Keratinocyte (primary cell): ENCODE data around the gene PITX1. TPM values are rescaled to one million over a fixed set of nuclear protein-coding genes. Genes with fewer than 3 reads are reported as not detected.

Source experiments
- DNase-seq: peaks from one replicate; pipeline ENCODE4 v3.0.0-alpha.2; 2011; ENCODE audit warnings: low read depth, missing footprints, low spot score
- FAIRE-seq: peaks from 2 replicates; lab custom pipeline; 2011; peaks lifted over from hg19 to GRCh38; lab: Jason Lieb, UNC
- H2AFZ ChIP-seq: 2 replicates; pipeline ENCODE4 v1.6.0; 2012; ENCODE audit warnings: low read length, control low read depth, inconsistent platforms; ENCODE audit not compliant: control insufficient read depth
- H3K27ac ChIP-seq: 2 replicates; pipeline ENCODE4 v1.5.1; 2011; ENCODE audit warnings: low read length; ENCODE audit not compliant: control insufficient read depth, insufficient read depth
- H3K27me3 ChIP-seq: 3 replicates; pipeline ENCODE4 v1.6.0; 2011; ENCODE audit warnings: low read length; ENCODE audit not compliant: control insufficient read depth, insufficient read depth; ENCODE audit errors: extremely low read depth
- H3K36me3 ChIP-seq, 2 experiments: 2 replicates in 1 of 2; 3 replicates in 1 of 2; pipeline ENCODE4 v1.5.1; 2011; ENCODE audit warnings: low read length in 2 of 2, mild to moderate bottlenecking in 1 of 2; ENCODE audit not compliant: control insufficient read depth in 2 of 2, insufficient read depth in 2 of 2; ENCODE audit errors: extremely low read depth in 1 of 2
- H3K4me1 ChIP-seq: 3 replicates; pipeline ENCODE4 v1.5.1; 2011; ENCODE audit warnings: low read length; ENCODE audit not compliant: control insufficient read depth, insufficient read depth; ENCODE audit errors: extremely low read depth
- H3K4me2 ChIP-seq: 3 replicates; pipeline ENCODE4 v1.6.0; 2011; ENCODE audit warnings: low read depth, low read length; ENCODE audit not compliant: control insufficient read depth, insufficient read depth; ENCODE audit errors: extremely low read depth
- H3K4me3 ChIP-seq, 3 experiments: fragments of 200-600 bp in 1 of 3; sonication (generic) in 1 of 3; 2 replicates in 2 of 3; 3 replicates in 1 of 3; pipeline ENCODE4 v1.5.1; 2011 to 2016; ENCODE audit warnings: low read length in 3 of 3, mild to moderate bottlenecking in 3 of 3, control low read depth in 2 of 3, inconsistent platforms in 1 of 3, low read depth in 1 of 3, mixed read lengths in 1 of 3, mixed run types in 1 of 3, moderate library complexity in 1 of 3; ENCODE audit not compliant: control insufficient read depth in 2 of 3, insufficient read depth in 2 of 3; ENCODE audit errors: extremely low read depth in 1 of 3
- H3K79me2 ChIP-seq: 2 replicates; pipeline ENCODE4 v1.6.0; 2012; ENCODE audit warnings: low read length; ENCODE audit not compliant: control insufficient read depth, insufficient read depth
- H3K9ac ChIP-seq: 3 replicates; pipeline ENCODE4 v1.6.0; 2011; ENCODE audit warnings: low read length; ENCODE audit not compliant: control insufficient read depth, insufficient read depth; ENCODE audit errors: extremely low read depth
- H3K9me1 ChIP-seq: 3 replicates; pipeline ENCODE4 v1.6.0; 2011; ENCODE audit warnings: low read length; ENCODE audit not compliant: control insufficient read depth, insufficient read depth; ENCODE audit errors: extremely low read depth
- H3K9me3 ChIP-seq: 2 replicates; pipeline ENCODE4 v1.5.1; 2012; ENCODE audit warnings: low read depth, low read length; ENCODE audit not compliant: control insufficient read depth
- H4K20me1 ChIP-seq: 3 replicates; pipeline ENCODE4 v1.6.0; 2011; ENCODE audit warnings: low read length; ENCODE audit not compliant: control insufficient read depth, insufficient read depth; ENCODE audit errors: extremely low read depth
- EZH2 ChIP-seq: IDR thresholded peaks from one replicate; pipeline ENCODE4 v1.6.1; 2012; ENCODE audit warnings: inconsistent platforms, mild to moderate bottlenecking, low read length, moderate library complexity
- dilution Hi-C: fragments of 300-500 bp; cut with MboI; formaldehyde crosslinking; loops from one replicate; pipeline ENCODE4 v1.7.0; 2020; ENCODE audit warnings: low sequenced_read_pairs; ENCODE audit not compliant: extremely low pct_ligation_motif_present
- polyA plus RNA-seq, 5 experiments: library from polyadenylated mRNA; depleted of rRNA in 3 of 5; stranded (reverse) in 3 of 5; stranded (forward) in 1 of 5; unstranded in 1 of 5; fragments of >200 nt; gene quantifications; 1 replicate in 1 of 5; 2 replicates in 3 of 5; 3 replicates in 1 of 5; pipeline versions ENCODE4 v1.2.1 to v1.2.3, GENCODE V29; 2011 to 2012; ENCODE audit warnings: missing spikeins in 2 of 5, low read depth in 1 of 5, low replicate concordance in 1 of 5
- TF ChIP-seq, protein P1 (sequence below), 3 experiments: IDR thresholded peaks in 1 of 3; conservative IDR thresholded peaks in 1 of 3; optimal IDR thresholded peaks in 1 of 3; 2 replicates in 2 of 3; 3 replicates in 1 of 3; pipeline versions ENCODE3 to v1.5.1; 2011; ENCODE audit warnings: low read length in 3 of 3, mild to moderate bottlenecking in 3 of 3, moderate library complexity in 2 of 3, control low read depth in 1 of 3, inconsistent platforms in 1 of 3; ENCODE audit not compliant: insufficient read depth in 2 of 3; ENCODE audit errors: extremely low read depth in 1 of 3

Gene PITX1
- polyA plus RNA-seq, 1 donor (not counting 4 experiments of a cell fraction or from before 2014, with no cell fraction given): 0.73 TPM

DNA sequence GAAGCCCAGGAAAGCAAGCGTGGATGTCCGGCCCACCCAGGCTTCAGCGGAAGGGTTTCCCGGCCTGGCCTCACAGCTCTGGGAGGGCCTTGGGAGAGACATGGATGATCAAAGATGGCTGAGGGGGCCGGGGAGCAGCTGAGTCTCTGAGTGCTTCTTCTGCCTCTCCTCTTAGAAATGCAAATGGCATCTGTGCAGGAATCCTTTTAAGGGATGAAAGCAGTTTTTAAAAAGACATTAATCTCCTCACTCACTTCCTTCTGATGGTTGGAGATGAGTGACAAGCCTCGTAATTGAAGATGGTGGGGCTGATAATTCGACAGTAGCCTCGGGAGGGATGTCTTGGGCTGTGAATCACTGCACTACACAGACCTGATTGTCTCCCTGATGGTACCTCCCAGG lies 24.3 kb upstream of the PITX1 start:
- dilution Hi-C loops: no loop called here
- H4K20me1 ChIP-seq: no peaks in the 10 kb centered on the region
- no peaks in the 10 kb centered on the region for H3K4me1 ChIP-seq
- no peak overlapping the region for H2AFZ ChIP-seq
- peaks cover 56% of the 10 kb centered on the region for H3K27me3 ChIP-seq
- no peak overlapping the region for H3K9ac ChIP-seq
- no peak overlapping the region for H3K27ac ChIP-seq
- DNase-seq (no peak), FAIRE-seq (no peak)
- no peaks in the 10 kb centered on the region for H3K36me3 ChIP-seq
- H3K9me1 ChIP-seq: no peaks in the 10 kb centered on the region
- no peak overlapping the region for H3K4me3 ChIP-seq
- H3K4me2 ChIP-seq: no peak overlapping the region
- TF ChIP-seq, protein P1, sequence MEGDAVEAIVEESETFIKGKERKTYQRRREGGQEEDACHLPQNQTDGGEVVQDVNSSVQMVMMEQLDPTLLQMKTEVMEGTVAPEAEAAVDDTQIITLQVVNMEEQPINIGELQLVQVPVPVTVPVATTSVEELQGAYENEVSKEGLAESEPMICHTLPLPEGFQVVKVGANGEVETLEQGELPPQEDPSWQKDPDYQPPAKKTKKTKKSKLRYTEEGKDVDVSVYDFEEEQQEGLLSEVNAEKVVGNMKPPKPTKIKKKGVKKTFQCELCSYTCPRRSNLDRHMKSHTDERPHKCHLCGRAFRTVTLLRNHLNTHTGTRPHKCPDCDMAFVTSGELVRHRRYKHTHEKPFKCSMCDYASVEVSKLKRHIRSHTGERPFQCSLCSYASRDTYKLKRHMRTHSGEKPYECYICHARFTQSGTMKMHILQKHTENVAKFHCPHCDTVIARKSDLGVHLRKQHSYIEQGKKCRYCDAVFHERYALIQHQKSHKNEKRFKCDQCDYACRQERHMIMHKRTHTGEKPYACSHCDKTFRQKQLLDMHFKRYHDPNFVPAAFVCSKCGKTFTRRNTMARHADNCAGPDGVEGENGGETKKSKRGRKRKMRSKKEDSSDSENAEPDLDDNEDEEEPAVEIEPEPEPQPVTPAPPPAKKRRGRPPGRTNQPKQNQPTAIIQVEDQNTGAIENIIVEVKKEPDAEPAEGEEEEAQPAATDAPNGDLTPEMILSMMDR (optimal IDR thresholded peaks at IDR 0.05 in 1 of 3, IDR thresholded peaks at IDR 0.05 in 1 of 3, conservative IDR thresholded peaks at IDR 0.05 in 1 of 3; ENCODE audit: extremely low read depth in 1 of 3, insufficient read depth in 2 of 3, low read length in 3 of 3): peak in 1 of 3 experiments; percentile 12
- no peak for TF ChIP-seq EZH2
- no peaks in the 10 kb centered on the region for H3K79me2 ChIP-seq
- H3K9me3 ChIP-seq: no peaks in the 10 kb centered on the region

DNA sequence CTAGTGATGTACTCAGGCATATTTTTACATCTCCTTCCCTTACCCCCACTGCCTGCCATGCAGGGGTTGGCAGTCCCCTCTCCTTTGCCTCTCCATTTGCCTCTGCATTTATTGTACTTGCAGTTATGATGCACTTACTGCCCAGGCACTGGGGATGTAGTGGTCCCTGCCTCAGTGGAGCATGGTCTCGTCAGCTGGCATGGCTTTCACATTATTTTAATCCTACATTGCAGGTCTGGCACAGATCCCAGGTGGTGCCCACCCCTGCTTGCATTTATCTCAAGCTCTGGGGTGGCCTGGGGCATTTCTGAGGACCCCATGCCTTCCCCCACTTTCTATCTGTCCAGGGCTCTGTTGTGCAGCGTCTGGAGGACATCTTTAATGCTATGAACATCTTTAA lies 23.2 kb upstream of the PITX1 start:
- no peaks in the 10 kb centered on the region for H3K36me3 ChIP-seq
- H3K27me3 ChIP-seq: peaks cover 59% of the 10 kb centered on the region

More for the DNA sequence above, 23.2 kb upstream of the PITX1 start:
- H3K4me1 ChIP-seq: no peaks in the 10 kb centered on the region
- H3K9ac ChIP-seq: no peak overlapping the region
- FAIRE-seq (no peak), DNase-seq (no peak)
- dilution Hi-C loops: no loop called here
- no peak overlapping the region for H3K4me2 ChIP-seq
- H3K79me2 ChIP-seq: no peaks in the 10 kb centered on the region
- H3K9me1 ChIP-seq: no peaks in the 10 kb centered on the region
- H3K4me3 ChIP-seq: no peak overlapping the region
- H3K9me3 ChIP-seq: no peaks in the 10 kb centered on the region
- H3K27ac ChIP-seq: no peak overlapping the region
- TF ChIP-seq, protein P1 (optimal IDR thresholded peaks at IDR 0.05 in 1 of 3, IDR thresholded peaks at IDR 0.05 in 1 of 3, conservative IDR thresholded peaks at IDR 0.05 in 1 of 3; ENCODE audit: extremely low read depth in 1 of 3, insufficient read depth in 2 of 3, low read length in 3 of 3): no peak
- TF ChIP-seq EZH2: no peak
- H4K20me1 ChIP-seq: no peaks in the 10 kb centered on the region
- H2AFZ ChIP-seq: no peak overlapping the region
